LNCaP clone FGC (cell line): ENCODE data around the gene EPN3.

ENCODE experiments used
- DNase-seq: peaks from one replicate; pipeline ENCODE4 v3.0.0-alpha.2; 2011; ENCODE audit warnings: low read depth
- H3K4me3 ChIP-seq: 2 replicates; pipeline ENCODE4 v1.5.1; 2011; ENCODE audit warnings: mild to moderate bottlenecking, low read depth, low read length, control low read depth
- CTCF ChIP-seq: IDR thresholded peaks from 2 replicates; pipeline ENCODE4 v1.5.1; 2012; ENCODE audit warnings: mild to moderate bottlenecking; ENCODE audit not compliant: control insufficient read depth, insufficient read depth; ENCODE audit errors: extremely low read depth

The EPN3 gene

GRCh38 chr17:50508573-50509460 is 23.7 kb upstream of the EPN3 start:
- H3K4me3 ChIP-seq: no peak overlapping the region
- TF ChIP-seq CTCF: no peak
- no peak for DNase-seq

- no peak overlapping the region for H3K4me3 ChIP-seq
- DNase-seq: no peak
- no peak for TF ChIP-seq CTCF
These were observed 21.5 kb upstream of the EPN3 start for GRCh38 chr17:50511058-50511457.

GRCh38 chr17:50513495-50513894 is 19.0 kb upstream of the EPN3 start:
- no peak for TF ChIP-seq CTCF
- no peak overlapping the region for H3K4me3 ChIP-seq
- DNase-seq: no peak

- TF ChIP-seq CTCF: no peak
- no peak overlapping the region for H3K4me3 ChIP-seq
- no peak for DNase-seq
These were observed 18.1 kb upstream of the EPN3 start for GRCh38 chr17:50514388-50514787.

- no peak for TF ChIP-seq CTCF
- H3K4me3 ChIP-seq: no peak overlapping the region
- DNase-seq: no peak
These were observed 17.4 kb upstream of the EPN3 start for GRCh38 chr17:50514936-50515702.

GRCh38 chr17:50517011-50517410 is 15.5 kb upstream of the EPN3 start:
- no peak for TF ChIP-seq CTCF
- no peak overlapping the region for H3K4me3 ChIP-seq
- no peak for DNase-seq
